ENCODE results near the gene CHTF18.

The CHTF18 gene

DNA sequence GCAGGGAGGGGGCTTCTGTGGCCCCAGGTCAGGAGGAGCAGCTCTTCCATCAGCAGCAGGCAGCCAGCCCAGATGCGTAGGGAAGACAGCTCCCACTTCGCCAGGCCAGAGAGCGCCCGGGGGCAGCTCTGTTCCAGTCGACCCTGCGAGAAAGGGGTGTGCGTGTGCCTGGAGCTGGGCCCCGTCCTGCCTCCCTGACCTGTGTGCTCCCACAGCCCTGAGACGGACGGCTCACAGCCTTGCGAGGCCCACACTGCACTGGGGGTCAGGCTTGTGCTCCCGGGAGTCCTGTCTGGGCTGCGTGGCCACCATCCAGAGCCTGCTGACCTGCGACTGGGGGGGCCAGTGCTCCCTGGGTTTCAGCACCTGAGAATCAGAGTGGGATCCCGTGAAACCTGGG lies 28.4 kb upstream of the CHTF18 start:
- WGBS, result 76% methylated on average over 15 of the region's 15 CpGs
- no peak overlapping the region for H3K9ac ChIP-seq (ENCODE audit: low read length)
- no peak overlapping the region for H3K18ac ChIP-seq (ENCODE audit: low read depth in 1 of 2, low read length in 2 of 2)
- H3K79me1 ChIP-seq (replicated peaks; ENCODE audit: low read length, poor library complexity, severe bottlenecking), result no peaks in the 10 kb centered on the region
- no peak overlapping the region for H3K27ac ChIP-seq (ENCODE audit: low read length, poor library complexity, severe bottlenecking)
- H3K9me3 ChIP-seq (ENCODE audit: control insufficient read depth, low read length), result peaks cover 5% of the 10 kb centered on the region
- no peak overlapping the region for H2BK12ac ChIP-seq (ENCODE audit: low read length in 2 of 2)
- no peak overlapping the region for H2BK120ac ChIP-seq (ENCODE audit: low read depth, low read length)
- H2BK5ac ChIP-seq (ENCODE audit: low read depth, low read length, poor library complexity, severe bottlenecking), result no peak overlapping the region
- H3K36me3 ChIP-seq (ENCODE audit: control insufficient read depth in 1 of 2, insufficient read depth in 2 of 2, low read depth in 1 of 2, low read length in 2 of 2), result no peaks in the 10 kb centered on the region
- H3K4me1 ChIP-seq (ENCODE audit: control insufficient read depth, insufficient read depth, low read depth, low read length), result peaks cover 11% of the 10 kb centered on the region
- H4K8ac ChIP-seq (ENCODE audit: low read length), result no peak overlapping the region
- no peak for DNase-seq
- no peak overlapping the region for H2AK5ac ChIP-seq (ENCODE audit: low read length, severe bottlenecking)
- H3K23ac ChIP-seq (ENCODE audit: low read length in 2 of 2), result no peak overlapping the region
- H3K4me3 ChIP-seq (ENCODE audit: insufficient read depth in 1 of 2, low read depth in 1 of 2, low read length in 2 of 2), result no peak overlapping the region
- no peak overlapping the region for H3K14ac ChIP-seq (ENCODE audit: low read length in 2 of 2)
- no peak overlapping the region for H3K4me2 ChIP-seq (ENCODE audit: low read length, poor library complexity, severe bottlenecking)
- H3K27me3 ChIP-seq (ENCODE audit: control insufficient read depth in 1 of 2, insufficient read depth in 1 of 2, low read length in 2 of 2), result peaks cover 5 to 37% of the 10 kb centered on the region in 2 experiments
- H4K91ac ChIP-seq (ENCODE audit: low read length), result no peak overlapping the region
- H2BK15ac ChIP-seq (ENCODE audit: low read depth, poor library complexity, severe bottlenecking), result no peak overlapping the region
- no peak overlapping the region for H3K4ac ChIP-seq (ENCODE audit: low read depth in 1 of 2, low read length in 2 of 2)
- H2AFZ ChIP-seq (ENCODE audit: low read depth, low read length), result no peak overlapping the region

GRCh38 chr16:760545-761343 lies 27.7 kb upstream of the CHTF18 start, which contains the start of gene MSLN:
TSS of gene MSLN (plus strand) at chr16:760734. CDS start at chr16:762681, 1,947 bp downstream.
- peaks cover 5 to 38% of the 10 kb centered on the region in 2 experiments for H3K27me3 ChIP-seq (ENCODE audit: control insufficient read depth in 1 of 2, insufficient read depth in 1 of 2, low read length in 2 of 2)
- H3K4me1 ChIP-seq (ENCODE audit: control insufficient read depth, insufficient read depth, low read depth, low read length), result peaks cover 13% of the 10 kb centered on the region
- no peak within 1 kb of the TSS for H3K4ac ChIP-seq (ENCODE audit: low read depth in 1 of 2, low read length in 2 of 2)
- no peaks in the 10 kb centered on the region for H3K36me3 ChIP-seq (ENCODE audit: control insufficient read depth in 1 of 2, insufficient read depth in 2 of 2, low read depth in 1 of 2, low read length in 2 of 2)
- H3K4me2 ChIP-seq (ENCODE audit: low read length, poor library complexity, severe bottlenecking), result no peak within 1 kb of the TSS
- H2AFZ ChIP-seq (ENCODE audit: low read depth, low read length), result no peak within 1 kb of the TSS
- DNase-seq, result no peak
- no peak within 1 kb of the TSS for H3K27ac ChIP-seq (ENCODE audit: low read length, poor library complexity, severe bottlenecking)
- 87% methylated on average over 37 of the region's 37 CpGs for whole genome bisulfite sequencing
- no peak within 1 kb of the TSS for H3K23ac ChIP-seq (ENCODE audit: low read length in 2 of 2)
- H2BK120ac ChIP-seq (ENCODE audit: low read depth, low read length), result no peak within 1 kb of the TSS
- no peak within 1 kb of the TSS for H3K4me3 ChIP-seq (ENCODE audit: insufficient read depth in 1 of 2, low read depth in 1 of 2, low read length in 2 of 2)
- H2AK5ac ChIP-seq (ENCODE audit: low read length, severe bottlenecking), result no peak within 1 kb of the TSS
- H3K79me1 ChIP-seq (replicated peaks; ENCODE audit: low read length, poor library complexity, severe bottlenecking), result no peaks in the 10 kb centered on the region
- peaks cover 5% of the 10 kb centered on the region for H3K9me3 ChIP-seq (ENCODE audit: control insufficient read depth, low read length)
- H3K9ac ChIP-seq (ENCODE audit: low read length), result no peak within 1 kb of the TSS
- H2BK5ac ChIP-seq (ENCODE audit: low read depth, low read length, poor library complexity, severe bottlenecking), result no peak within 1 kb of the TSS
- no peak within 1 kb of the TSS for H4K91ac ChIP-seq (ENCODE audit: low read length)
- H2BK15ac ChIP-seq (ENCODE audit: low read depth, poor library complexity, severe bottlenecking), result no peak within 1 kb of the TSS
- H2BK12ac ChIP-seq (ENCODE audit: low read length in 2 of 2), result no peak within 1 kb of the TSS
- H3K14ac ChIP-seq (ENCODE audit: low read length in 2 of 2), result no peak within 1 kb of the TSS
- H4K8ac ChIP-seq (ENCODE audit: low read length), result no peak within 1 kb of the TSS
- H3K18ac ChIP-seq (ENCODE audit: low read depth in 1 of 2, low read length in 2 of 2), result no peak within 1 kb of the TSS

DNA sequence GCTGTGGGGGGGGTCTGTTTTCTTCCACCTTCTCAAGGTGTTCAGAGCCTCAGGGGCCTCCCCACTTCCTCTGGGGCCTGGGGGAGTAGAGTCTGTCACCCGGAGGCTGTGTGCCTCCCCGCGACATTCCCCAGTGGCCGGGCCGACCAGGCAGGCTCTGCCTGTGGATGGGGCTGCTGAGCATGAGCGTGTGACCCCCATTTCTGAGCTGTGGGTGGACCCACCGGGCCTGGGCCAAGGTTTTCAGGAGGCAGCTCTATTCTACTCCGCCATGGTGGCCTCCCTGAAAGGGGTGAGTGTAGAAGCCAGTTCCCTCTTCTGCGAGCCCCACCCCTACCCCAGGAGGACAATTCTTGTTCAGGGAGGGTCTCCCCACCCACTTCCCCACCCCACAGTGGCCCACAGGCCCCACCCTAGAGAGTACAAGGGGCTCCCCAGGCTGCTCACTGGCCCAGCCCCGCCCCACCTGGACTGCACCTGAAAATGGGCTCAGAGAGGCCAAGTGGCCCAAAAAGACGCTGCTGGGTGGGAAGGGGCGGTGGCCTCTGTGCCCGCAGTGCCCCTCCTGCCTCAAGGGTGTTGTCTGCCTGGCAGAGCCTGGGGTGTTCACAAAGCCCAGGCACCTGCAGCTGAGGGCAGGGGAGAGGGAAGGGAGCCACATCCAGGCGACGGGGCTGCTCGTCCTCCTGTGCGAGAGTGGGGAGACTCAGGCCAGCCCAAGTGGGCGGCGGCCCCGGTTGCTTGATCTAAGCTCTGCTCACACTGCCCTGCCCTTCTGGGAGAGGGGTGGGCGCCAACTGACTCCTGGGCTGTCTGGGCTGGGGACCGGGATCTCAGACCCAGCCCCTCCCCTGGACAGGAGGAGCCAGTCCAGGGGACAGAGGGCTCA lies 26.6 kb upstream of the CHTF18 start:
- H2BK5ac ChIP-seq (ENCODE audit: low read depth, low read length, poor library complexity, severe bottlenecking), result no peak overlapping the region
- H3K4me2 ChIP-seq (ENCODE audit: low read length, poor library complexity, severe bottlenecking), result no peak overlapping the region
- 82% methylated on average over 21 of the region's 22 CpGs for WGBS

More for the DNA sequence above, 26.6 kb upstream of the CHTF18 start:
- no peak overlapping the region for H2BK15ac ChIP-seq (ENCODE audit: low read depth, poor library complexity, severe bottlenecking)
- H4K91ac ChIP-seq (ENCODE audit: low read length), result no peak overlapping the region
- DNase-seq, result no peak
- H3K79me1 ChIP-seq (replicated peaks; ENCODE audit: low read length, poor library complexity, severe bottlenecking), result no peaks in the 10 kb centered on the region
- no peak overlapping the region for H2BK12ac ChIP-seq (ENCODE audit: low read length in 2 of 2)
- no peak overlapping the region for H3K14ac ChIP-seq (ENCODE audit: low read length in 2 of 2)
- peaks cover 13% of the 10 kb centered on the region for H3K4me1 ChIP-seq (ENCODE audit: control insufficient read depth, insufficient read depth, low read depth, low read length)
- no peak overlapping the region for H3K9ac ChIP-seq (ENCODE audit: low read length)
- no peaks in the 10 kb centered on the region for H3K9me3 ChIP-seq (ENCODE audit: control insufficient read depth, low read length)
- peaks cover 0 to 39% of the 10 kb centered on the region in 2 experiments for H3K27me3 ChIP-seq (ENCODE audit: control insufficient read depth in 1 of 2, insufficient read depth in 1 of 2, low read length in 2 of 2)
- no peak overlapping the region for H3K23ac ChIP-seq (ENCODE audit: low read length in 2 of 2)
- no peak overlapping the region for H3K27ac ChIP-seq (ENCODE audit: low read length, poor library complexity, severe bottlenecking)
- no peak overlapping the region for H3K18ac ChIP-seq (ENCODE audit: low read depth in 1 of 2, low read length in 2 of 2)
- H3K36me3 ChIP-seq (ENCODE audit: control insufficient read depth in 1 of 2, insufficient read depth in 2 of 2, low read depth in 1 of 2, low read length in 2 of 2), result no peaks in the 10 kb centered on the region
- H2BK120ac ChIP-seq (ENCODE audit: low read depth, low read length), result no peak overlapping the region
- no peak overlapping the region for H3K4ac ChIP-seq (ENCODE audit: low read depth in 1 of 2, low read length in 2 of 2)
- H2AFZ ChIP-seq (ENCODE audit: low read depth, low read length), result no peak overlapping the region
- peak overlapping the region; percentile 8 for H4K8ac ChIP-seq (ENCODE audit: low read length)
- H2AK5ac ChIP-seq (ENCODE audit: low read length, severe bottlenecking), result no peak overlapping the region
- no peak overlapping the region for H3K4me3 ChIP-seq (ENCODE audit: insufficient read depth in 1 of 2, low read depth in 1 of 2, low read length in 2 of 2)
